ENCODE data around the gene FBXO2. TPM values are rescaled to one million over a fixed set of nuclear protein-coding genes. Genes with fewer than 3 reads are reported as not detected.

The FBXO2 gene
- polyA plus RNA-seq, 1 donor (not counting 4 experiments of a cell fraction or from before 2014, with no cell fraction given), result 42.2 TPM

GRCh38 chr1:11668516-11668915 lies 14.3 kb upstream of the FBXO2 start:
- no peak for FAIRE-seq
- dilution Hi-C loops (cut with MboI; ENCODE audit: extremely low pct_ligation_motif_present, low sequenced_read_pairs), result no loop called here
- H3K79me2 ChIP-seq (ENCODE audit: control insufficient read depth, insufficient read depth, low read length), result no peaks in the 10 kb centered on the region

GRCh38 chr1:11664336-11665065 lies 10.3 kb upstream of the FBXO2 start:
- H3K9me3 ChIP-seq (ENCODE audit: control insufficient read depth, low read depth, low read length), result no peaks in the 10 kb centered on the region
- H4K20me1 ChIP-seq (ENCODE audit: control insufficient read depth, extremely low read depth, insufficient read depth, low read length), result no peaks in the 10 kb centered on the region
- peak overlapping the region; percentile 45 to 66 (median 64) for H3K4me3 ChIP-seq (ENCODE audit: control insufficient read depth in 2 of 3, extremely low read depth in 1 of 3, insufficient read depth in 2 of 3, low read depth in 1 of 3, low read length in 3 of 3)
- H3K4me1 ChIP-seq (ENCODE audit: control insufficient read depth, extremely low read depth, insufficient read depth, low read length), result no peaks in the 10 kb centered on the region
- H3K79me2 ChIP-seq (ENCODE audit: control insufficient read depth, insufficient read depth, low read length), result no peaks in the 10 kb centered on the region
- peak overlapping the region; percentile 74 for H3K4me2 ChIP-seq (ENCODE audit: control insufficient read depth, extremely low read depth, insufficient read depth, low read depth, low read length)
- H3K9me1 ChIP-seq (ENCODE audit: control insufficient read depth, extremely low read depth, insufficient read depth, low read length), result no peaks in the 10 kb centered on the region
- no peak for FAIRE-seq
- no peak overlapping the region for H3K27ac ChIP-seq (ENCODE audit: control insufficient read depth, insufficient read depth, low read length)
- no peaks in the 10 kb centered on the region for H3K27me3 ChIP-seq (ENCODE audit: control insufficient read depth, extremely low read depth, insufficient read depth, low read length)
- peak overlapping the region; percentile 70 for H2AFZ ChIP-seq (ENCODE audit: control insufficient read depth, low read length)
- TF ChIP-seq CTCF (optimal IDR thresholded peaks at IDR 0.05 in 1 of 3, IDR thresholded peaks at IDR 0.05 in 1 of 3, conservative IDR thresholded peaks at IDR 0.05 in 1 of 3; ENCODE audit: extremely low read depth in 1 of 3, insufficient read depth in 2 of 3, low read length in 3 of 3) (no peak), EZH2 (IDR thresholded peaks at IDR 0.05; ENCODE audit: low read length) (no peak)
- H3K9ac ChIP-seq (ENCODE audit: control insufficient read depth, extremely low read depth, insufficient read depth, low read length), result peak overlapping the region; percentile 54
- peaks cover 0 to 11% of the 10 kb centered on the region in 2 experiments for H3K36me3 ChIP-seq (ENCODE audit: control insufficient read depth in 2 of 2, extremely low read depth in 1 of 2, insufficient read depth in 2 of 2, low read length in 2 of 2)
- dilution Hi-C loops (cut with MboI; ENCODE audit: extremely low pct_ligation_motif_present, low sequenced_read_pairs), result no loop called here
- no peak for DNase-seq (ENCODE audit: low read depth, low spot score)

More at GRCh38 chr1:11668516-11668915, 14.3 kb upstream of the FBXO2 start:
- H3K9ac ChIP-seq (ENCODE audit: control insufficient read depth, extremely low read depth, insufficient read depth, low read length), result no peak overlapping the region
- H3K9me1 ChIP-seq (ENCODE audit: control insufficient read depth, extremely low read depth, insufficient read depth, low read length), result no peaks in the 10 kb centered on the region
- no peak overlapping the region for H2AFZ ChIP-seq (ENCODE audit: control insufficient read depth, low read length)
- H3K36me3 ChIP-seq (ENCODE audit: control insufficient read depth in 2 of 2, extremely low read depth in 1 of 2, insufficient read depth in 2 of 2, low read length in 2 of 2), result peaks cover under 1 to 9% of the 10 kb centered on the region in 2 experiments
- H3K4me1 ChIP-seq (ENCODE audit: control insufficient read depth, extremely low read depth, insufficient read depth, low read length), result no peaks in the 10 kb centered on the region
- no peaks in the 10 kb centered on the region for H3K9me3 ChIP-seq (ENCODE audit: control insufficient read depth, low read depth, low read length)
- DNase-seq (ENCODE audit: low read depth, low spot score), result no peak
- no peaks in the 10 kb centered on the region for H4K20me1 ChIP-seq (ENCODE audit: control insufficient read depth, extremely low read depth, insufficient read depth, low read length)
- H3K27me3 ChIP-seq (ENCODE audit: control insufficient read depth, extremely low read depth, insufficient read depth, low read length), result no peaks in the 10 kb centered on the region
- H3K4me2 ChIP-seq (ENCODE audit: control insufficient read depth, extremely low read depth, insufficient read depth, low read depth, low read length), result no peak overlapping the region
- no peak overlapping the region for H3K4me3 ChIP-seq (ENCODE audit: control insufficient read depth in 2 of 3, extremely low read depth in 1 of 3, insufficient read depth in 2 of 3, low read depth in 1 of 3, low read length in 3 of 3)
- TF ChIP-seq CTCF (optimal IDR thresholded peaks at IDR 0.05 in 1 of 3, IDR thresholded peaks at IDR 0.05 in 1 of 3, conservative IDR thresholded peaks at IDR 0.05 in 1 of 3; ENCODE audit: extremely low read depth in 1 of 3, insufficient read depth in 2 of 3, low read length in 3 of 3), result no peak
- TF ChIP-seq EZH2 (IDR thresholded peaks at IDR 0.05; ENCODE audit: low read length), result no peak
- H3K27ac ChIP-seq (ENCODE audit: control insufficient read depth, insufficient read depth, low read length), result no peak overlapping the region

Measured in keratinocyte (primary cell).